ENCODE measurements around the gene PRKAG1.

DNA sequence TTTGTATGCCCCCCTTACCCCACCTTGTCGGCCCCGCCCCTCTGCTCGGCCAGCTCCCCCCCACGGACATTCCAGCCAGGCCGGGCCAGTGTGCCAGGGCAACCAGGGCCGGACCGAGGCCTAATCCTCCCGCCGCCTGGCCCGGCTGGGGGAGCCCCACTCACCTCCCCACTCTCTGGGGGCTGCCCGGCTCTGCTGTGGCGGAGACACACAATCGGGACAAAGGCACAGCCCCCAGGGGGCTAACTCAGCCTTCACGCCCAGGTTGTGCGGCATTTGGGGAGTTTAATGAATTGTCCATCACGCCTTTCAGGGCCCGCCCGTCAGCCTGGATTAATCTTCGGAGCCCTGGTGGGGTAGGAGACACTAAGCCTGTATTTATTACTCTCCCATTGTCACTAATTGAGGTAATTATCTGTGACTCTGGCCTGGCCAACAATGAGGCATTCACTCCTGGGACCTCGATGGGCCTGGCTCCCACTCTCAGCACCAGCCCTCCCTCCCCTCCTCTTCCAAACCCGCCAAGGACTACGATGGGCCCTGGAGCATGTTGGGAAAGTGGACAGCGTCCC is 31.8 kb downstream of the PRKAG1 start:
- TF ChIP-seq, protein P1, sequence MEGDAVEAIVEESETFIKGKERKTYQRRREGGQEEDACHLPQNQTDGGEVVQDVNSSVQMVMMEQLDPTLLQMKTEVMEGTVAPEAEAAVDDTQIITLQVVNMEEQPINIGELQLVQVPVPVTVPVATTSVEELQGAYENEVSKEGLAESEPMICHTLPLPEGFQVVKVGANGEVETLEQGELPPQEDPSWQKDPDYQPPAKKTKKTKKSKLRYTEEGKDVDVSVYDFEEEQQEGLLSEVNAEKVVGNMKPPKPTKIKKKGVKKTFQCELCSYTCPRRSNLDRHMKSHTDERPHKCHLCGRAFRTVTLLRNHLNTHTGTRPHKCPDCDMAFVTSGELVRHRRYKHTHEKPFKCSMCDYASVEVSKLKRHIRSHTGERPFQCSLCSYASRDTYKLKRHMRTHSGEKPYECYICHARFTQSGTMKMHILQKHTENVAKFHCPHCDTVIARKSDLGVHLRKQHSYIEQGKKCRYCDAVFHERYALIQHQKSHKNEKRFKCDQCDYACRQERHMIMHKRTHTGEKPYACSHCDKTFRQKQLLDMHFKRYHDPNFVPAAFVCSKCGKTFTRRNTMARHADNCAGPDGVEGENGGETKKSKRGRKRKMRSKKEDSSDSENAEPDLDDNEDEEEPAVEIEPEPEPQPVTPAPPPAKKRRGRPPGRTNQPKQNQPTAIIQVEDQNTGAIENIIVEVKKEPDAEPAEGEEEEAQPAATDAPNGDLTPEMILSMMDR (conservative IDR thresholded peaks at IDR 0.05; ENCODE audit: low read length) = no peak
- TF ChIP-seq EZH2phosphoT487 (IDR thresholded peaks at IDR 0.05; ENCODE audit: borderline replicate concordance) = no peak

All from Loucy (cell line).